GM12872 (cell line): ENCODE data around the gene NTM.

Source experiments
- CTCF ChIP-seq: IDR thresholded peaks from 3 replicates; pipeline ENCODE4 v1.5.1; 2011; ENCODE audit warnings: low read depth, mild to moderate bottlenecking, low read length, moderate library complexity; ENCODE audit not compliant: insufficient read depth

Gene NTM

GRCh38 chr11:132033051-132033450 lies 662.6 kb downstream of the NTM start:
- no peak for TF ChIP-seq CTCF

GRCh38 chr11:132035228-132035627 lies 664.8 kb downstream of the NTM start:
- TF ChIP-seq CTCF: no peak

GRCh38 chr11:132035766-132036165 lies 665.4 kb downstream of the NTM start:
- TF ChIP-seq CTCF: no peak

GRCh38 chr11:132036220-132036619 lies 665.8 kb downstream of the NTM start:
- TF ChIP-seq CTCF: no peak

- no peak for TF ChIP-seq CTCF
These were observed 666.5 kb downstream of the NTM start for GRCh38 chr11:132036746-132037466.

- no peak for TF ChIP-seq CTCF
These were observed 667.0 kb downstream of the NTM start for GRCh38 chr11:132037467-132037862.

- no peak for TF ChIP-seq CTCF
These were observed 667.5 kb downstream of the NTM start for GRCh38 chr11:132037956-132038355.
